ENCODE results near the gene ETDC.
"Not testable (repeated sequence)": the region's sequence is repeated elsewhere in the genome, so short reads cannot be mapped to it uniquely, and the experiment has no call there.

Gene ETDC

DNA sequence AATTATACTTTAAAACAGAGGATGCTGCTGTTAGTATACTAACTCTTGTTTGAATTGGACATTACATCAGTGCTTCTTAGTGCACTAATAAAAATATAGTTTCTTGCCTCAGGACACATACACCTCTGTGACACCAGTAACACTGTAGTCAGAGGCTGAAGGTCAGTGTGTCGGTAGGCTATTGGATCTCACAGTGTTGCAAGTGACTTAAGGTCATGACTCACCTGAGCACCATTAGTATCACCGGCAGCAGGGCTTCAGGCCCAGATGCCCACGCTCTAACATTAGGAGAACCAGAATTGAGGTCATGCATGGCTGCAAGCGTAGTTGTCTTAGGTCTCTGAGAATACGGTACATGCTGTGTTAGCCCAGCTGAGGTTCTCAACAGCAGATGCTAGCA is 15.2 kb downstream of the ETDC start:
- DNase-seq: no peak
- Mint-ChIP-seq H3K4me1 (ENCODE audit: low read depth in 2 of 2) (peaks cover 0 to 5% of the 10 kb centered on the region in 2 donors), H3K9me3 (peaks cover 0 to 7% of the 10 kb centered on the region in 2 donors), H3K27ac (no peak overlapping the region), H3K27me3 (no peaks in the 10 kb centered on the region), H3K36me3 (ENCODE audit: insufficient read depth) (no peaks in the 10 kb centered on the region), H3K4me3 (no peak overlapping the region)
- no peak for ATAC-seq (replicated peaks)

DNA sequence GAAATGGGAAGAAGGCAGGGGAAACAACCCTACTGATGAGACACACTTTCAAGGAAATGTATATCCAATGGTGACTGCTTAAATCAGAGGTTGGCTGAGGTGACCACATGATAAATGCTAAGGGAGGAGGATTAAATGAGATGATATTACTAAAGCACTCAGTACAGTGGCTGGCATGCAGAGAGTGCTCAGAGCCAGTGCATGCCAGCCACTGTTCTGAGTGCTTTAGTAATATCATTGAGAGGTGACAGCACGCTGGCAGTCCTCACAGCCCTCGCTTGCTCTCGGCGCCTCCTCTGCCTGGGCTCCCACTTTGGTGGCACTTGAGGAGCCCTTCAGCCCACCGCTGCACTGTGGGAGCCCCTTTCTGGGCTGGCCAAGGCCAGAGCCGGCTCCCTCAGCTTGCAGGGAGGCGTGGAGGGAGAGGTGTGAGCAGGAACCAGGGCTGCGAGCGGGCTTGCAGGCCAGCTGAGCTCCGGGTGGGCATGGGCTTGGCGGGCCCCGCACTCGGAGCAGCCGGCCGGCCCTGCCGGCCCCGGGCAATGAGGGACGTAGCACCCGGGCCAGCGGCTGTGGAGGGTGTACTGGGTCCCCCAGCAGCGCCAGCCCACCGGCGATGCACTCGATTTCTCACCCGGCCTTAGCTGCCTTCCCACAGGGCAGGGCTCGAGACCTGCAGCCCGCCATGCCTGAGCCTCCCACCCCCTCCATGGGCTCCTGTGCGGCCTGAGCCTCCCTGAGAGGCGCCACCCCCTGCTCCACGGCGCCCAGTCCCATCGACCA is 15.9 kb downstream of the ETDC start:
- not testable (repeated sequence) for H3K4me1 Mint-ChIP-seq (ENCODE audit: low read depth in 2 of 2)

DNA sequence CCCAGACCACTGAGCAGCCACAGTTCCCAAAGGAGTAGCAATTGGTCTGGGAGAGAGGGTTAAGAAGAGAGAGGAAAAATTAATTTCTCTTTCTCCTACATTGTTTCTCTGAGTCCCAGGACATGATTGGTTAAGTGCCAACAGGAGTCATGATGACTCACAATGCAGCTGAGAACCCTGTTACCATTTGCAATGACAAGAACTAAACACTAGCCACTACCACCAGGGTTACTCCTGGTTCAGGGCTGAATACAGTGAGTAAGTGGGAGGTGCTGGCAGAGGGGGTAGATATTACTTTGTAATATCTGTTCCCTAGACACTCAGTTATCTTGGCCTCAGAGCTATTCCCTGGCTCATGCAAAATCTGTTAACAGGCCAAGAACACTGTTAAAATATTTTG is 18.0 kb downstream of the ETDC start:
- H3K36me3 Mint-ChIP-seq (ENCODE audit: insufficient read depth): peaks cover 3% of the 10 kb centered on the region
- H3K4me3 Mint-ChIP-seq: no peak overlapping the region
- H3K9me3 Mint-ChIP-seq: peaks cover 0 to 5% of the 10 kb centered on the region in 2 donors
- H3K27ac Mint-ChIP-seq: no peak overlapping the region
- ATAC-seq (replicated peaks) (no peak), DNase-seq (no peak)
- H3K4me1 Mint-ChIP-seq (ENCODE audit: low read depth in 2 of 2): peaks cover 6 to 15% of the 10 kb centered on the region in 2 donors
- H3K27me3 Mint-ChIP-seq: no peaks in the 10 kb centered on the region

More for the DNA sequence above, 15.9 kb downstream of the ETDC start:
- not testable (repeated sequence) for H3K27me3 Mint-ChIP-seq; H3K4me3 Mint-ChIP-seq; H3K9me3 Mint-ChIP-seq; H3K27ac Mint-ChIP-seq; DNase-seq; H3K36me3 Mint-ChIP-seq (ENCODE audit: insufficient read depth); ATAC-seq (replicated peaks)

GRCh38 chrX:135328421-135329005 is 19.2 kb downstream of the ETDC start:
- no peaks in the 10 kb centered on the region for H3K27me3 Mint-ChIP-seq
- no peak overlapping the region for H3K27ac Mint-ChIP-seq
- H3K9me3 Mint-ChIP-seq: no peaks in the 10 kb centered on the region
- DNase-seq (no peak), ATAC-seq (replicated peaks) (no peak)
- no peak overlapping the region for H3K4me3 Mint-ChIP-seq
- H3K4me1 Mint-ChIP-seq (ENCODE audit: low read depth in 2 of 2): peaks cover 11 to 24% of the 10 kb centered on the region in 2 donors
- H3K36me3 Mint-ChIP-seq (ENCODE audit: insufficient read depth): peaks cover 3% of the 10 kb centered on the region

DNA sequence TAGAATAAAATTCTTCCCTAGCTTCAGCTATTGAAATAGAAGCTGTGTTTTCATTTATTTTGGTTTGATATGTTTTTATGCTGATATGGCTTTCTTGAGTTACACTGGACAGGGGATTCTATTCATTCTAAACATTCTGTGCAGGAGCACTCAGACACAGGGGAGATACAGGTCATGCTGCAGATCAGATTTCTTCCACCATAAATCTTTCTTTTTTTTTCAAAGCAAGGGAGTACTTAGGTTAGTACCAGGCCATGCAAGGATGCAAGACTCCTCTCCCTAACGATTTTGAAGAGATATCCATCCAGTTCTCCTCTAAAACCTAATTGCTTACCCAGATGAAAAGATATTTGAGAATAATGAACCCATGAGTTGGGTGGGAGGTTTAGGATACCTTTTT is 21.4 kb downstream of the ETDC start:
- Mint-ChIP-seq H3K27me3 (no peaks in the 10 kb centered on the region), H3K4me1 (ENCODE audit: low read depth in 2 of 2) (peaks cover 15 to 32% of the 10 kb centered on the region in 2 donors), H3K27ac (no peak overlapping the region), H3K9me3 (no peaks in the 10 kb centered on the region), H3K4me3 (no peak overlapping the region), H3K36me3 (ENCODE audit: insufficient read depth) (peaks cover 5% of the 10 kb centered on the region)
- DNase-seq (no peak), ATAC-seq (replicated peaks) (no peak)

DNA sequence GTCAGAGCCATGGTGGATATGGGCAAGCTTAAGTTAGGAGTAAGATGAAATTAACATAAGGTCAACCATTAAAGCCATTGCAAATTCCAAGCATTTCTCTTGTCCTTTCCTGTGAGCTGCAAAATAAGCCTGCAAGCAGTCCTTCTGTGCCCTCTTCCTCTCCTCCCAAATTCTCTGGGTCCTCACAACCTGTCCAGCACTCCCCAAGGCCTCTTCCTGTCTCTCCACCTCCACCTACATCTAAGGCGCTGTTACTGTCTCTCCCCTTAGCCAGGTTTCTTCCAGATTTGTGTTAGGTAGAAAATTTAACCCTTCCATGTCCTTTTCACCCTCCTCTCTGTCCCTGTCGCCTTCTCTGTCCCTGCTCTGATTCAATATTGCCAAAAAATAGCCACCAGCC is 22.2 kb downstream of the ETDC start:
- Mint-ChIP-seq H3K4me1 (ENCODE audit: low read depth in 2 of 2) (peaks cover 17 to 35% of the 10 kb centered on the region in 2 donors), H3K4me3 (no peak overlapping the region), H3K9me3 (no peaks in the 10 kb centered on the region), H3K27me3 (no peaks in the 10 kb centered on the region), H3K36me3 (ENCODE audit: insufficient read depth) (peaks cover 5% of the 10 kb centered on the region), H3K27ac (no peak overlapping the region)
- no peak for ATAC-seq (replicated peaks)
- DNase-seq: no peak

DNA sequence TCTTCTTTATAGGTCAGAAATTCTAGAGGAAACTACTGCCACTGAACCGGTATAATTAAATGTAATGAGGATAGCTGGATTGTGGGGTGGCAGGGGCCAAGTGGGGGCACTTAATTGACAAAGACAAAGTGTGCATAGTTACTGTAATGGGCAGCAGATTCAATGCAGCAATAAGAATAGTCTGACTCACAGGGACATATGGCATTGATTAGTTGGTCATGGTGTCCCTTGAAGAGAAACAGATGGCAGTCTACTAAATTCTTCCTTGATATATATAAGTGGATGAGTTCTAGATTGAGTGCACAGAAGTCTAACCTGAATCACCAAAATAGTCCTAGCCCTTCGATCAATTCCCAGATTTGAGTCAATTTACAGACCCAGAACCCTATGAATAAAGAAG is 31.6 kb downstream of the ETDC start:
- peak overlapping the region; percentile 89 to 95 for H3K4me3 Mint-ChIP-seq
- no peak for DNase-seq
- no peaks in the 10 kb centered on the region for H3K27me3 Mint-ChIP-seq
- H3K27ac Mint-ChIP-seq: no peak overlapping the region
- no peak for ATAC-seq (replicated peaks)
- peaks cover 15% of the 10 kb centered on the region for H3K36me3 Mint-ChIP-seq (ENCODE audit: insufficient read depth)
- no peaks in the 10 kb centered on the region for H3K9me3 Mint-ChIP-seq
- H3K4me1 Mint-ChIP-seq (ENCODE audit: low read depth in 2 of 2): peaks cover 51 to 59% of the 10 kb centered on the region in 2 donors

GRCh38 chrX:135345107-135345589 is 35.9 kb downstream of the ETDC start:
- no peak for ATAC-seq (replicated peaks)
- no peak for DNase-seq
- H3K4me1 Mint-ChIP-seq (ENCODE audit: low read depth in 2 of 2): peaks cover 34 to 38% of the 10 kb centered on the region in 2 donors
- peaks cover 17% of the 10 kb centered on the region for H3K36me3 Mint-ChIP-seq (ENCODE audit: insufficient read depth)
- H3K27ac Mint-ChIP-seq: peak overlapping the region in 1 of 2 donors; percentile 92
- no peaks in the 10 kb centered on the region for H3K27me3 Mint-ChIP-seq
- H3K4me3 Mint-ChIP-seq: peak overlapping the region; percentile 89 to 95
- H3K9me3 Mint-ChIP-seq: no peaks in the 10 kb centered on the region

GRCh38 chrX:135346975-135347374 is 37.7 kb downstream of the ETDC start:
- DNase-seq: no peak
- H3K27me3 Mint-ChIP-seq: no peaks in the 10 kb centered on the region
- no peak overlapping the region for H3K27ac Mint-ChIP-seq
- H3K4me1 Mint-ChIP-seq (ENCODE audit: low read depth in 2 of 2): peaks cover 24 to 31% of the 10 kb centered on the region in 2 donors
- peaks cover 20% of the 10 kb centered on the region for H3K36me3 Mint-ChIP-seq (ENCODE audit: insufficient read depth)
- no peak overlapping the region for H3K4me3 Mint-ChIP-seq
- H3K9me3 Mint-ChIP-seq: no peaks in the 10 kb centered on the region
- ATAC-seq (replicated peaks): no peak

- ATAC-seq (replicated peaks) (no peak), DNase-seq (no peak)
- H3K4me1 Mint-ChIP-seq (ENCODE audit: low read depth in 2 of 2): peaks cover 23 to 25% of the 10 kb centered on the region in 2 donors
- H3K9me3 Mint-ChIP-seq: no peaks in the 10 kb centered on the region
- no peak overlapping the region for H3K27ac Mint-ChIP-seq
- H3K27me3 Mint-ChIP-seq: no peaks in the 10 kb centered on the region
- peaks cover 20% of the 10 kb centered on the region for H3K36me3 Mint-ChIP-seq (ENCODE audit: insufficient read depth)
- no peak overlapping the region for H3K4me3 Mint-ChIP-seq
Observed at GRCh38 chrX:135347381-135348016, 38.2 kb downstream of the ETDC start.

GRCh38 chrX:135354288-135354687 is 45.0 kb downstream of the ETDC start:
- no peaks in the 10 kb centered on the region for H3K9me3 Mint-ChIP-seq
- H3K27me3 Mint-ChIP-seq: no peaks in the 10 kb centered on the region
- peaks cover 5 to 12% of the 10 kb centered on the region in 2 donors for H3K4me1 Mint-ChIP-seq (ENCODE audit: low read depth in 2 of 2)
- H3K4me3 Mint-ChIP-seq: no peak overlapping the region
- H3K27ac Mint-ChIP-seq: no peak overlapping the region
- no peak for ATAC-seq (replicated peaks)
- H3K36me3 Mint-ChIP-seq (ENCODE audit: insufficient read depth): peaks cover 8% of the 10 kb centered on the region
- DNase-seq: no peak

Data from effector memory CD8-positive, alpha-beta T cell (primary cell).